Measurements from ENCODE around the gene GNAZ. TPM values are rescaled to one million over a fixed set of nuclear protein-coding genes. Genes with fewer than 3 reads are reported as not detected.

GNAZ gene
- total RNA-seq, 1 experiment from 2014 or later = 1.2 TPM

DNA sequence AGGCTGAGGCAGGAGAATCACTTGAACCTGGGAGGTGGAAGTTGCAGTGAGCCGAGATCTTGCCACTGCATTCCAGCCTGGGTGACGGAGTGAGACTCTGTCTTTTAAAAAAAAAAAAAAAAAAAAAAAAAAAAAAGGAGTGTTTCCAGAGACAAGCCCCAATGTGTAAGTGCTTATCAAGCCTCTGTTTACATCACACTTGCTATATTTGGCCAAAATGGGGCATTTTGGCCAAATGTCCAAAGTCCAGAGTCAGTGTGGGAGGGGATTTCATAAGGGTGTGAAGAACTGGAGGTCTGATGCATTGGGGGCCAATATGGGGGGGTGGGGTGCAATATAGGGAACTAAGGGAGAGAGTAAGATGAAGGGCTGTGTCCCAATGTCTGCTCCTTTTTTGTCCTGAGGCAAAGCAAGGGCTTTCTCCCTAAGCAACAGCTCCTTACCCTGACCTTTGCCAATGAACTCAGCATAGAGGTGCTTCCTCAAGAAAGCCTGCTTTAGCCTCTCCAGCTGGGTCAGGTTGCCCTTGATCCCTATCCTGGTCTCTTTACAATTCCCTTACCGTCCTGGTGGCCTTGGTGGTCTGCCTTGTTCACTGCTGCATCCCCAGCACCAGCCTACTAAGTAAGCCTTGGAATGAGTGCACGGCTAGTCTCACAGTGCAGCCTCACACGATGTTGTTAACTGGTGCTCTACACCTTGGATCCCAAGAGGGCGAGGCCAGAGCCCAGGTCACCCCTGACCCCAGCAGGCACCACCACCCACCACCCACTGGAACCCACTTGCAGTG, 95.9 kb downstream of the GNAZ start:
- H2AFZ ChIP-seq = no peak overlapping the region

DNA sequence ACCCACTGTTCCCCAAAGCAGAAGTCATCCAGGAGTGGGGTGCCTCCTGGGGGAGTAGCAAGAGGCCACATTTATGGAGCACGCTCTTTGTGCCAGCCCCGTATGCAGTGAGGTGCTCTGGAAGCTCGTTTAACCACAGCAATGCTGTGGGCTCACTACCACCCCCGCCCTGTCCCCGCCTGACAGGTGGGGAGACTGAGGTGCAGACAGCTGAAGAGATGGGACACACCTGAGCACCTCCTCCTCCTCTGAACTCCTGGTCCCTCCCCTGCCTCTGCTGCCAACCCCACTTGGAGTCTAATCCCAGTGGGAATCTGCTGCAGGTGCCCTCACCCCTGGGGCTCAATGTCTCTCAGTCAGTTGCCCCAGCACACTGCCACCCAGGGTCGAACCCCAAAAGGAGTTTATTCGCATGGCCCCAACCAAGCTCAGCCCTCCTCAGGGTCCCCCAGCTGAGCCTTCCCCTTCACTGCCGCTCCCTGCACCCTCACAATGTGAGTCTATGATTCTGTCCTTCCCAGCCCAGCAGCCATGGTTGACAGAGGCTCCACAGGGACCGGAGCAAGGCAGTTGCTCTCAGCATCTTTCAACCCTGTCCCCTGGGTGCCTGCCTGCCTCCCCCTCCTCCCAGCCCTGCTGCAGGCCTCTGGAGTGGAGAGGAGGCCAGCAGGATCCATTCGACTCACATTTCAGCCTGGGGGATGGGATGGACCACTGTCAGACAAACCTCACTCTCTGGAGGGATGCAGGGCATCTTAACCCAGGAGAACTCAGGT, 96.7 kb downstream of the GNAZ start:
- no peaks in the 10 kb centered on the region for H3F3A ChIP-seq (ENCODE audit: insufficient read depth, low read depth)
- no peaks in the 10 kb centered on the region for H4K20me1 ChIP-seq (ENCODE audit: insufficient read depth)
- H3K4me1 ChIP-seq (replicated peaks; ENCODE audit: insufficient read depth) = no peaks in the 10 kb centered on the region
- no peak overlapping the region for H3K4me3 ChIP-seq
- intact Hi-C loops (cut with micrococcal nuclease; ENCODE audit: unreplicated experiment) = no loop called here
- H2AFZ ChIP-seq = no peak overlapping the region
- DNase-seq = no peak
- no peaks in the 10 kb centered on the region for H3K9me3 ChIP-seq (ENCODE audit: insufficient read depth, low read depth)
- no peak overlapping the region for H3K27ac ChIP-seq
- H3K27me3 ChIP-seq (ENCODE audit: insufficient read depth, low read depth) = no peaks in the 10 kb centered on the region
- no peaks in the 10 kb centered on the region for H3K79me2 ChIP-seq (ENCODE audit: low read depth)
- H3K9me2 ChIP-seq (ENCODE audit: insufficient read depth) = no peaks in the 10 kb centered on the region
- TF ChIP-seq, protein P1, sequence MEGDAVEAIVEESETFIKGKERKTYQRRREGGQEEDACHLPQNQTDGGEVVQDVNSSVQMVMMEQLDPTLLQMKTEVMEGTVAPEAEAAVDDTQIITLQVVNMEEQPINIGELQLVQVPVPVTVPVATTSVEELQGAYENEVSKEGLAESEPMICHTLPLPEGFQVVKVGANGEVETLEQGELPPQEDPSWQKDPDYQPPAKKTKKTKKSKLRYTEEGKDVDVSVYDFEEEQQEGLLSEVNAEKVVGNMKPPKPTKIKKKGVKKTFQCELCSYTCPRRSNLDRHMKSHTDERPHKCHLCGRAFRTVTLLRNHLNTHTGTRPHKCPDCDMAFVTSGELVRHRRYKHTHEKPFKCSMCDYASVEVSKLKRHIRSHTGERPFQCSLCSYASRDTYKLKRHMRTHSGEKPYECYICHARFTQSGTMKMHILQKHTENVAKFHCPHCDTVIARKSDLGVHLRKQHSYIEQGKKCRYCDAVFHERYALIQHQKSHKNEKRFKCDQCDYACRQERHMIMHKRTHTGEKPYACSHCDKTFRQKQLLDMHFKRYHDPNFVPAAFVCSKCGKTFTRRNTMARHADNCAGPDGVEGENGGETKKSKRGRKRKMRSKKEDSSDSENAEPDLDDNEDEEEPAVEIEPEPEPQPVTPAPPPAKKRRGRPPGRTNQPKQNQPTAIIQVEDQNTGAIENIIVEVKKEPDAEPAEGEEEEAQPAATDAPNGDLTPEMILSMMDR (conservative IDR thresholded peaks at IDR 0.05) = no peak
- TF ChIP-seq EZH2 (IDR thresholded peaks at IDR 0.05; ENCODE audit: low read depth) = no peak
- BruUV-seq (replicated peaks) = no TSS peak
- H3K36me3 ChIP-seq (ENCODE audit: low read depth) = no peaks in the 10 kb centered on the region
- POLR2A ChIA-PET (ENCODE audit: unreplicated experiment) = no interaction called here
- CTCF ChIA-PET = no interaction called here
- H3K4me2 ChIP-seq = no peak overlapping the region

More for the DNA sequence above, 95.9 kb downstream of the GNAZ start:
- Histone ChIP-seq H3K27ac (no peak overlapping the region), H3K79me2 (ENCODE audit: low read depth) (no peaks in the 10 kb centered on the region), H3K27me3 (ENCODE audit: insufficient read depth, low read depth) (no peaks in the 10 kb centered on the region), H3K9me2 (ENCODE audit: insufficient read depth) (no peaks in the 10 kb centered on the region), H3F3A (ENCODE audit: insufficient read depth, low read depth) (no peaks in the 10 kb centered on the region), H3K4me2 (no peak overlapping the region), H3K4me3 (no peak overlapping the region), H3K36me3 (ENCODE audit: low read depth) (no peaks in the 10 kb centered on the region), H3K9me3 (ENCODE audit: insufficient read depth, low read depth) (no peaks in the 10 kb centered on the region), H4K20me1 (ENCODE audit: insufficient read depth) (no peaks in the 10 kb centered on the region), H3K4me1 (replicated peaks; ENCODE audit: insufficient read depth) (no peaks in the 10 kb centered on the region)
- DNase-seq = no peak
- intact Hi-C loops (cut with micrococcal nuclease; ENCODE audit: unreplicated experiment) = no loop called here
- POLR2A ChIA-PET (ENCODE audit: unreplicated experiment) = no interaction called here
- no TSS peak for BruUV-seq (replicated peaks)
- CTCF ChIA-PET = no interaction called here
- TF ChIP-seq, protein P1 (conservative IDR thresholded peaks at IDR 0.05) = no peak
- no peak for TF ChIP-seq EZH2 (IDR thresholded peaks at IDR 0.05; ENCODE audit: low read depth)

GRCh38 chr22:23168391-23169042, 98.2 kb downstream of the GNAZ start:
- CTCF ChIA-PET = no interaction called here
- BruUV-seq (replicated peaks) = no TSS peak

More at GRCh38 chr22:23168391-23169042, 98.2 kb downstream of the GNAZ start:
- Histone ChIP-seq H3K9me3 (ENCODE audit: insufficient read depth, low read depth) (no peaks in the 10 kb centered on the region), H3K4me1 (replicated peaks; ENCODE audit: insufficient read depth) (no peaks in the 10 kb centered on the region), H4K20me1 (ENCODE audit: insufficient read depth) (no peaks in the 10 kb centered on the region), H3F3A (ENCODE audit: insufficient read depth, low read depth) (no peaks in the 10 kb centered on the region), H3K36me3 (ENCODE audit: low read depth) (no peaks in the 10 kb centered on the region), H3K4me3 (no peak overlapping the region), H3K27ac (no peak overlapping the region), H3K9me2 (ENCODE audit: insufficient read depth) (no peaks in the 10 kb centered on the region), H2AFZ (no peak overlapping the region), H3K79me2 (ENCODE audit: low read depth) (no peaks in the 10 kb centered on the region), H3K4me2 (no peak overlapping the region), H3K27me3 (ENCODE audit: insufficient read depth, low read depth) (no peaks in the 10 kb centered on the region)
- intact Hi-C loops (cut with micrococcal nuclease; ENCODE audit: unreplicated experiment) = no loop called here
- DNase-seq = no peak
- TF ChIP-seq, protein P1 (conservative IDR thresholded peaks at IDR 0.05) = no peak
- TF ChIP-seq EZH2 (IDR thresholded peaks at IDR 0.05; ENCODE audit: low read depth) = no peak
- POLR2A ChIA-PET (ENCODE audit: unreplicated experiment) = no interaction called here
